Measurements from ENCODE around the gene GRIK3.

Gene GRIK3

GRCh38 chr1:36796106-36796590 is 238.2 kb downstream of the GRIK3 start:
- DNase-seq (ENCODE audit: low read depth in 2 of 2, low spot score in 1 of 2) = no peak

GRCh38 chr1:36794460-36794859 is 239.9 kb downstream of the GRIK3 start:
- no peak for DNase-seq (ENCODE audit: low read depth in 2 of 2, low spot score in 1 of 2)

- DNase-seq (ENCODE audit: low read depth in 2 of 2, low spot score in 1 of 2) = no peak
Observed at GRCh38 chr1:36793452-36793851, 240.9 kb downstream of the GRIK3 start.

GRCh38 chr1:36792292-36792691 is 242.0 kb downstream of the GRIK3 start:
- no peak for DNase-seq (ENCODE audit: low read depth in 2 of 2, low spot score in 1 of 2)

GRCh38 chr1:36790191-36790590 is 244.1 kb downstream of the GRIK3 start:
- no peak for DNase-seq (ENCODE audit: low read depth in 2 of 2, low spot score in 1 of 2)

GRCh38 chr1:36789535-36789934 is 244.8 kb downstream of the GRIK3 start:
- DNase-seq (ENCODE audit: low read depth in 2 of 2, low spot score in 1 of 2) = no peak

- DNase-seq (ENCODE audit: low read depth in 2 of 2, low spot score in 1 of 2) = no peak
Observed at GRCh38 chr1:36787312-36787913, 246.9 kb downstream of the GRIK3 start.

GRCh38 chr1:36786425-36786824 is 247.9 kb downstream of the GRIK3 start:
- DNase-seq (ENCODE audit: low read depth in 2 of 2, low spot score in 1 of 2) = no peak

- no peak for DNase-seq (ENCODE audit: low read depth in 2 of 2, low spot score in 1 of 2)
Observed at GRCh38 chr1:36784147-36784859, 250.0 kb downstream of the GRIK3 start.

- no peak for DNase-seq (ENCODE audit: low read depth in 2 of 2, low spot score in 1 of 2)
Observed at GRCh38 chr1:36783475-36783874, 250.8 kb downstream of the GRIK3 start.

GRCh38 chr1:36782785-36783184 is 251.5 kb downstream of the GRIK3 start:
- DNase-seq (ENCODE audit: low read depth in 2 of 2, low spot score in 1 of 2) = no peak

- no peak for DNase-seq (ENCODE audit: low read depth in 2 of 2, low spot score in 1 of 2)
Observed at GRCh38 chr1:36782085-36782484, 252.2 kb downstream of the GRIK3 start.

GRCh38 chr1:36781098-36781497 is 253.2 kb downstream of the GRIK3 start:
- DNase-seq (ENCODE audit: low read depth in 2 of 2, low spot score in 1 of 2) = no peak

GRCh38 chr1:36778740-36779139 is 255.6 kb downstream of the GRIK3 start:
- no peak for DNase-seq (ENCODE audit: low read depth in 2 of 2, low spot score in 1 of 2)

- no peak for DNase-seq (ENCODE audit: low read depth in 2 of 2, low spot score in 1 of 2)
Observed at GRCh38 chr1:36776948-36777831, 257.1 kb downstream of the GRIK3 start.

GRCh38 chr1:36776256-36776655 is 258.1 kb downstream of the GRIK3 start:
- DNase-seq (ENCODE audit: low read depth in 2 of 2, low spot score in 1 of 2) = no peak

GRCh38 chr1:36775716-36776115 is 258.6 kb downstream of the GRIK3 start:
- no peak for DNase-seq (ENCODE audit: low read depth in 2 of 2, low spot score in 1 of 2)

GRCh38 chr1:36773827-36774541 is 260.3 kb downstream of the GRIK3 start:
- DNase-seq (ENCODE audit: low read depth in 2 of 2, low spot score in 1 of 2) = no peak

GRCh38 chr1:36772647-36773495 is 261.4 kb downstream of the GRIK3 start:
- no peak for DNase-seq (ENCODE audit: low read depth in 2 of 2, low spot score in 1 of 2)

- DNase-seq (ENCODE audit: low read depth in 2 of 2, low spot score in 1 of 2) = no peak
Observed at GRCh38 chr1:36771660-36772284, 262.5 kb downstream of the GRIK3 start.
